DND-41 (cell line): Measurements from ENCODE around the gene FGF12.

Source experiments
- ATAC-seq: fragments of 200-7000 bp; cut with Tn5 transposase; 3 replicates; pipeline ENCODE4 v1.9.1; 2021; ENCODE audit warnings: low read depth; ENCODE audit not compliant: insufficient read depth
- DNase-seq: peaks from one replicate; pipeline ENCODE4 v3.0.0-alpha.2; 2020
- H2AFZ ChIP-seq: 2 replicates; pipeline ENCODE4 v1.6.0; 2012; ENCODE audit warnings: low read depth, low read length
- H3K27ac ChIP-seq: 2 replicates; pipeline ENCODE4 v1.5.1; 2012; ENCODE audit warnings: low read length, inconsistent platforms
- H3K27me3 ChIP-seq: fragments of 200-600 bp; sonication (generic); 2 replicates; pipeline ENCODE4 v1.6.0; 2012; ENCODE audit warnings: low read length, mild to moderate bottlenecking, inconsistent platforms; ENCODE audit not compliant: insufficient read depth, poor library complexity
- H3K36me3 ChIP-seq: 2 replicates; pipeline ENCODE4 v1.5.1; 2012; ENCODE audit warnings: low read length, inconsistent platforms; ENCODE audit not compliant: insufficient read depth
- H3K4me1 ChIP-seq: 2 replicates; pipeline ENCODE4 v1.5.1; 2012; ENCODE audit warnings: mild to moderate bottlenecking, low read length; ENCODE audit not compliant: insufficient read depth
- H3K4me2 ChIP-seq: 2 replicates; pipeline ENCODE4 v1.6.0; 2012; ENCODE audit warnings: mild to moderate bottlenecking, moderate library complexity, low read length, inconsistent platforms; ENCODE audit not compliant: insufficient read depth
- H3K4me3 ChIP-seq, 2 experiments: fragments of 200-600 bp in 1 of 2; shearing (Covaris generic) in 1 of 2; 2 replicates each; pipeline ENCODE4 v1.5.1; 2012 to 2016; ENCODE audit warnings: inconsistent platforms in 2 of 2, low read length in 2 of 2, mild to moderate bottlenecking in 2 of 2, low read depth in 1 of 2, moderate library complexity in 1 of 2
- H3K79me2 ChIP-seq: 2 replicates; pipeline ENCODE4 v1.6.0; 2012; ENCODE audit warnings: low read length, inconsistent platforms; ENCODE audit not compliant: insufficient read depth
- H3K9ac ChIP-seq: 2 replicates; pipeline ENCODE4 v1.6.0; 2012; ENCODE audit warnings: low read depth, mild to moderate bottlenecking, inconsistent platforms, low read length, moderate library complexity
- H3K9me3 ChIP-seq: 2 replicates; pipeline ENCODE4 v1.5.1; 2012; ENCODE audit warnings: low read length, moderate library complexity, mild to moderate bottlenecking, inconsistent platforms; ENCODE audit not compliant: insufficient read depth, severe bottlenecking
- H4K20me1 ChIP-seq: 2 replicates; pipeline ENCODE4 v1.6.0; 2012; ENCODE audit warnings: low read length; ENCODE audit not compliant: insufficient read depth
- EZH2 ChIP-seq: IDR thresholded peaks from 3 replicates; pipeline ENCODE4 v1.6.1; 2012; ENCODE audit warnings: borderline replicate concordance, low read depth, mild to moderate bottlenecking, moderate library complexity, low read length, inconsistent platforms; ENCODE audit not compliant: severe bottlenecking
- TF ChIP-seq, protein P1 (sequence below): IDR thresholded peaks from 2 replicates; pipeline ENCODE4 v1.5.1; 2012; ENCODE audit warnings: borderline replicate concordance, low read length, moderate library complexity, mild to moderate bottlenecking; ENCODE audit not compliant: poor library complexity, severe bottlenecking; ENCODE audit errors: extremely low read depth

FGF12 gene

DNA sequence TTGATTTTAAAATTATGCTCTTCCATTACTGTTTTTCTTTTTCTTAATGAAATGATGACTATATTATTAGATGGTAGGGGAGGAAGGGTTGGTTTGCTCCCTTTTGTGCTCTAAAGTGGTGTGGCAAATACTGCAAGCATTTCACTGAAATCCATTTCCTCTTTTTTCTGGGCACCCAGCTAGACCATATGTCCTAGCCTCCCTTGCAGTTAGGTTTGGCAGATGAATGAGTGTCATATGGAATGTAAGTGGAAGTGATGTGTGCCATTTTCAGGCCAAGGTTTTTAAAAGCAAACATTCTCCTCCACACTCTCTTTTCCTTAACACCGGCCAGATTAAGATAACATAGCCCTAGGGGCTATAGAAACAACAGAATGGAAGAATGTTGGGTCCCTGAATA is 363.0 kb downstream of the FGF12 start:
- DNase-seq = no peak

GRCh38 chr3:192354687-192355086 is 372.7 kb downstream of the FGF12 start:
- TF ChIP-seq, protein P1, sequence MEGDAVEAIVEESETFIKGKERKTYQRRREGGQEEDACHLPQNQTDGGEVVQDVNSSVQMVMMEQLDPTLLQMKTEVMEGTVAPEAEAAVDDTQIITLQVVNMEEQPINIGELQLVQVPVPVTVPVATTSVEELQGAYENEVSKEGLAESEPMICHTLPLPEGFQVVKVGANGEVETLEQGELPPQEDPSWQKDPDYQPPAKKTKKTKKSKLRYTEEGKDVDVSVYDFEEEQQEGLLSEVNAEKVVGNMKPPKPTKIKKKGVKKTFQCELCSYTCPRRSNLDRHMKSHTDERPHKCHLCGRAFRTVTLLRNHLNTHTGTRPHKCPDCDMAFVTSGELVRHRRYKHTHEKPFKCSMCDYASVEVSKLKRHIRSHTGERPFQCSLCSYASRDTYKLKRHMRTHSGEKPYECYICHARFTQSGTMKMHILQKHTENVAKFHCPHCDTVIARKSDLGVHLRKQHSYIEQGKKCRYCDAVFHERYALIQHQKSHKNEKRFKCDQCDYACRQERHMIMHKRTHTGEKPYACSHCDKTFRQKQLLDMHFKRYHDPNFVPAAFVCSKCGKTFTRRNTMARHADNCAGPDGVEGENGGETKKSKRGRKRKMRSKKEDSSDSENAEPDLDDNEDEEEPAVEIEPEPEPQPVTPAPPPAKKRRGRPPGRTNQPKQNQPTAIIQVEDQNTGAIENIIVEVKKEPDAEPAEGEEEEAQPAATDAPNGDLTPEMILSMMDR = no peak
- no peak for TF ChIP-seq EZH2
- Histone ChIP-seq H3K4me1 (no peaks in the 10 kb centered on the region), H3K4me3 (no peak overlapping the region), H3K79me2 (no peaks in the 10 kb centered on the region), H3K9ac (no peak overlapping the region), H2AFZ (no peak overlapping the region), H3K27ac (no peak overlapping the region), H3K36me3 (no peaks in the 10 kb centered on the region), H3K9me3 (no peaks in the 10 kb centered on the region), H4K20me1 (no peaks in the 10 kb centered on the region), H3K27me3 (no peaks in the 10 kb centered on the region), H3K4me2 (no peak overlapping the region)
- no peak for ATAC-seq
- DNase-seq = no peak

More for the DNA sequence above, 363.0 kb downstream of the FGF12 start:
- Histone ChIP-seq H3K79me2 (no peaks in the 10 kb centered on the region), H2AFZ (no peak overlapping the region), H3K36me3 (no peaks in the 10 kb centered on the region), H3K27ac (no peak overlapping the region), H3K4me3 (no peak overlapping the region), H3K4me2 (no peak overlapping the region), H3K9ac (no peak overlapping the region), H3K27me3 (no peaks in the 10 kb centered on the region), H3K4me1 (no peaks in the 10 kb centered on the region), H4K20me1 (no peaks in the 10 kb centered on the region), H3K9me3 (no peaks in the 10 kb centered on the region)
- no peak for TF ChIP-seq EZH2
- TF ChIP-seq, protein P1 = no peak
- no peak for ATAC-seq

- no peak overlapping the region for H3K9ac ChIP-seq
- H2AFZ ChIP-seq = no peak overlapping the region
- DNase-seq (no peak), ATAC-seq (no peak)
- H3K36me3 ChIP-seq = no peaks in the 10 kb centered on the region
- H3K4me3 ChIP-seq = no peak overlapping the region
- H3K27ac ChIP-seq = no peak overlapping the region
- H4K20me1 ChIP-seq = no peaks in the 10 kb centered on the region
- TF ChIP-seq, protein P1 = no peak
- no peak for TF ChIP-seq EZH2
- no peaks in the 10 kb centered on the region for H3K27me3 ChIP-seq
- no peaks in the 10 kb centered on the region for H3K79me2 ChIP-seq
- H3K4me1 ChIP-seq = no peaks in the 10 kb centered on the region
- no peaks in the 10 kb centered on the region for H3K9me3 ChIP-seq
- H3K4me2 ChIP-seq = no peak overlapping the region
Observed at GRCh38 chr3:192352142-192352541, 375.2 kb downstream of the FGF12 start.

- Histone ChIP-seq H3K4me3 (no peak overlapping the region), H2AFZ (no peak overlapping the region), H3K27me3 (no peaks in the 10 kb centered on the region), H3K9ac (no peak overlapping the region), H3K36me3 (no peaks in the 10 kb centered on the region), H3K4me1 (no peaks in the 10 kb centered on the region), H3K4me2 (no peak overlapping the region), H3K27ac (no peak overlapping the region), H4K20me1 (no peaks in the 10 kb centered on the region), H3K9me3 (no peaks in the 10 kb centered on the region), H3K79me2 (no peaks in the 10 kb centered on the region)
- no peak for DNase-seq
- TF ChIP-seq, protein P1 = no peak
- TF ChIP-seq EZH2 = no peak
- ATAC-seq = no peak
Observed at GRCh38 chr3:192351441-192351840, 375.9 kb downstream of the FGF12 start.
